HEK293T (cell line): Measurements from ENCODE around the gene GPRC5A.

ENCODE experiments used
- BHLHE40 ChIP-seq: fragments of 450-650 bp; IDR thresholded peaks from 2 replicates; pipeline ENCODE4 v1.6.1; 2016; ENCODE audit warnings: mild to moderate bottlenecking, moderate library complexity, borderline replicate concordance
- ELF4 ChIP-seq: fragments of 450-650 bp; IDR thresholded peaks from 2 replicates; pipeline ENCODE4 v1.6.1; 2017; ENCODE audit warnings: antibody characterized with exemption
- FOXK2 ChIP-seq: fragments of 450-650 bp; IDR thresholded peaks from 2 replicates; pipeline ENCODE4 v1.6.1; 2016; ENCODE audit warnings: mild to moderate bottlenecking
- FOXM1 ChIP-seq: fragments of 450-650 bp; IDR thresholded peaks from 2 replicates; pipeline ENCODE4 v1.6.1; 2017; ENCODE audit warnings: mild to moderate bottlenecking, borderline replicate concordance
- HDGF ChIP-seq: fragments of 450-650 bp; IDR thresholded peaks from 2 replicates; pipeline ENCODE4 v1.6.1; 2017; ENCODE audit warnings: antibody characterized with exemption, borderline replicate concordance
- NFRKB ChIP-seq: fragments of 450-650 bp; IDR thresholded peaks from 2 replicates; pipeline ENCODE4 v1.6.1; 2016; ENCODE audit warnings: mild to moderate bottlenecking, moderate library complexity
- SUZ12 ChIP-seq: fragments of 450-650 bp; IDR thresholded peaks from 2 replicates; pipeline ENCODE4 v1.6.1; 2016; ENCODE audit warnings: mild to moderate bottlenecking
- ZNF384 ChIP-seq: fragments of 450-650 bp; IDR thresholded peaks from 2 replicates; pipeline ENCODE4 v1.6.1; 2016
- TF ChIP-seq, protein P1 (sequence below): fragments of 450-650 bp; IDR thresholded peaks from 2 replicates; pipeline ENCODE4 v1.6.1; 2016

DNA sequence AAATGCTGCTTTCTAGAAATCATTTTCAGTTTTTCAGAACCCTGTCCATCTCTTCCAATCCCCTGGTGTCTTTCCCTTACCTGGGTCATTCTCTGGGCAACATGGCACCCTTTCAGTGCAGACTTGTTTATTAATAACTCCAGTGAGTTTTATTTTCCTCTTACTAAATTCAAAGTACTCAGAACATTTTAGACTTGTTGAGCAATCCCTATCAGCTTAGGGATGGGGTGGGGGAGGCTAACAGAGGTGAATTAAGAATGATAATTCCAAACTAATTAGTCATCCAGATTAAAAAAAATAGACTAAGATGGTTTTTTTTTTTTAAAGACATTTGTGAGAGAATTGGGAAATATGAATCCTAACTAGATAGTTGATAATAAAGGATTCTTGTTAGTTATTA is 10.7 kb downstream of the GPRC5A start:
- no peak for TF ChIP-seq SUZ12
- TF ChIP-seq ELF4 = no peak
- no peak for TF ChIP-seq ZNF384
- no peak for TF ChIP-seq FOXK2
- TF ChIP-seq FOXM1 = no peak
- no peak for TF ChIP-seq BHLHE40
- TF ChIP-seq HDGF = no peak
- TF ChIP-seq, protein P1, sequence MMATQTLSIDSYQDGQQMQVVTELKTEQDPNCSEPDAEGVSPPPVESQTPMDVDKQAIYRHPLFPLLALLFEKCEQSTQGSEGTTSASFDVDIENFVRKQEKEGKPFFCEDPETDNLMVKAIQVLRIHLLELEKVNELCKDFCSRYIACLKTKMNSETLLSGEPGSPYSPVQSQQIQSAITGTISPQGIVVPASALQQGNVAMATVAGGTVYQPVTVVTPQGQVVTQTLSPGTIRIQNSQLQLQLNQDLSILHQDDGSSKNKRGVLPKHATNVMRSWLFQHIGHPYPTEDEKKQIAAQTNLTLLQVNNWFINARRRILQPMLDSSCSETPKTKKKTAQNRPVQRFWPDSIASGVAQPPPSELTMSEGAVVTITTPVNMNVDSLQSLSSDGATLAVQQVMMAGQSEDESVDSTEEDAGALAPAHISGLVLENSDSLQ = no peak
- no peak for TF ChIP-seq NFRKB
